ENCODE measurements around the gene RPS6KA5.
"Not testable (repeated sequence)": the region's sequence is repeated elsewhere in the genome, so short reads cannot be mapped to it uniquely, and the experiment has no call there.

The RPS6KA5 gene

GRCh38 chr14:90850487-90850886 is 210.0 kb downstream of the RPS6KA5 start:
- no peak overlapping the region for H3K4me3 ChIP-seq (ENCODE audit: control insufficient read depth, low read depth, low read length)
- DNase-seq (ENCODE audit: low read depth), result no peak
- no peak for TF ChIP-seq CTCF (conservative IDR thresholded peaks at IDR 0.05; ENCODE audit: control insufficient read depth, insufficient read depth, low read depth, low read length)

- DNase-seq (ENCODE audit: low read depth), result no peak
- no peak for TF ChIP-seq CTCF (conservative IDR thresholded peaks at IDR 0.05; ENCODE audit: control insufficient read depth, insufficient read depth, low read depth, low read length)
- H3K4me3 ChIP-seq (ENCODE audit: control insufficient read depth, low read depth, low read length), result no peak overlapping the region
Observed at GRCh38 chr14:90849787-90850444, 210.5 kb downstream of the RPS6KA5 start.

- no peak overlapping the region for H3K4me3 ChIP-seq (ENCODE audit: control insufficient read depth, low read depth, low read length)
- DNase-seq (ENCODE audit: low read depth), result no peak
- no peak for TF ChIP-seq CTCF (conservative IDR thresholded peaks at IDR 0.05; ENCODE audit: control insufficient read depth, insufficient read depth, low read depth, low read length)
Observed at GRCh38 chr14:90848944-90849731, 211.3 kb downstream of the RPS6KA5 start.

- no peak for TF ChIP-seq CTCF (conservative IDR thresholded peaks at IDR 0.05; ENCODE audit: control insufficient read depth, insufficient read depth, low read depth, low read length)
- peak; percentile 82 for DNase-seq (ENCODE audit: low read depth)
- no peak overlapping the region for H3K4me3 ChIP-seq (ENCODE audit: control insufficient read depth, low read depth, low read length)
Observed at GRCh38 chr14:90846511-90846910, 213.9 kb downstream of the RPS6KA5 start.

- H3K4me3 ChIP-seq (ENCODE audit: control insufficient read depth, low read depth, low read length), result no peak overlapping the region
- TF ChIP-seq CTCF (conservative IDR thresholded peaks at IDR 0.05; ENCODE audit: control insufficient read depth, insufficient read depth, low read depth, low read length), result no peak
- no peak for DNase-seq (ENCODE audit: low read depth)
Observed at GRCh38 chr14:90844321-90844720, 216.1 kb downstream of the RPS6KA5 start.

GRCh38 chr14:90842726-90843125 is 217.7 kb downstream of the RPS6KA5 start:
- no peak overlapping the region for H3K4me3 ChIP-seq (ENCODE audit: control insufficient read depth, low read depth, low read length)
- TF ChIP-seq CTCF (conservative IDR thresholded peaks at IDR 0.05; ENCODE audit: control insufficient read depth, insufficient read depth, low read depth, low read length), result no peak
- no peak for DNase-seq (ENCODE audit: low read depth)

- not testable (repeated sequence) for DNase-seq (ENCODE audit: low read depth)
Observed at GRCh38 chr14:90840667-90841066, 219.8 kb downstream of the RPS6KA5 start.

More at GRCh38 chr14:90840667-90841066, 219.8 kb downstream of the RPS6KA5 start:
- not testable (repeated sequence) for H3K4me3 ChIP-seq (ENCODE audit: control insufficient read depth, low read depth, low read length)

Data from fibroblast of mammary gland (primary cell).